ENCODE measurements around the gene MS4A7. TPM values are rescaled to one million over a fixed set of nuclear protein-coding genes. Genes with fewer than 3 reads are reported as not detected.

MS4A7 gene
- total and polyA plus RNA-seq, 2 donors (not counting 1 experiment from before 2014, with no cell fraction given) = not detected

- Histone ChIP-seq H2AFZ (ENCODE audit: low read length) (no peak overlapping the region), H3K27ac (ENCODE audit: insufficient read depth, low read length) (no peak overlapping the region), H3K4me3 (replicated peaks in 1 of 4; ENCODE audit: control extremely low read depth in 1 of 4, insufficient read depth in 1 of 4, low read depth in 3 of 4, low read length in 4 of 4) (no peak overlapping the region), H3K4me1 (ENCODE audit: control insufficient read depth, extremely low read depth, insufficient read depth, low read length) (no peaks in the 10 kb centered on the region), H3K27me3 (ENCODE audit: control insufficient read depth, insufficient read depth, low read length) (no peaks in the 10 kb centered on the region), H3K36me3 (ENCODE audit: control insufficient read depth, insufficient read depth, low read length) (no peaks in the 10 kb centered on the region), H3K79me2 (ENCODE audit: control insufficient read depth, insufficient read depth, low read length) (no peaks in the 10 kb centered on the region), H3K4me2 (ENCODE audit: extremely low read depth, insufficient read depth, low read length) (no peak overlapping the region), H3K9me3 (ENCODE audit: control insufficient read depth, insufficient read depth, low read depth, low read length) (no peaks in the 10 kb centered on the region), H3K9ac (ENCODE audit: insufficient read depth, low read length) (no peak overlapping the region), H4K20me1 (ENCODE audit: control insufficient read depth, extremely low read depth, insufficient read depth, low read length) (no peaks in the 10 kb centered on the region)
- no peak for DNase-seq (ENCODE audit: low read depth in 2 of 2)
- TF ChIP-seq CTCF (conservative IDR thresholded peaks at IDR 0.05 in 1 of 2, IDR thresholded peaks at IDR 0.05 in 1 of 2; ENCODE audit: low read depth in 1 of 2, low read length in 2 of 2) (no peak), EZH2 (IDR thresholded peaks at IDR 0.05; ENCODE audit: low read length, missing control alignments) (no peak)
Measured at GRCh38 chr11:60375316-60375715, 3.0 kb upstream of the MS4A7 start.

GRCh38 chr11:60376601-60377000 is 1.7 kb upstream of the MS4A7 start:
- TF ChIP-seq EZH2 (IDR thresholded peaks at IDR 0.05; ENCODE audit: low read length, missing control alignments) (no peak), CTCF (conservative IDR thresholded peaks at IDR 0.05 in 1 of 2, IDR thresholded peaks at IDR 0.05 in 1 of 2; ENCODE audit: low read depth in 1 of 2, low read length in 2 of 2) (no peak)
- Histone ChIP-seq H3K36me3 (ENCODE audit: control insufficient read depth, insufficient read depth, low read length) (no peaks in the 10 kb centered on the region), H3K4me2 (ENCODE audit: extremely low read depth, insufficient read depth, low read length) (no peak overlapping the region)

GRCh38 chr11:60377401-60378136 is 763 bp upstream of the MS4A7 start:
- Histone ChIP-seq H3K27ac (ENCODE audit: insufficient read depth, low read length) (no peak overlapping the region), H3K79me2 (ENCODE audit: control insufficient read depth, insufficient read depth, low read length) (no peaks in the 10 kb centered on the region), H3K36me3 (ENCODE audit: control insufficient read depth, insufficient read depth, low read length) (no peaks in the 10 kb centered on the region), H2AFZ (ENCODE audit: low read length) (no peak overlapping the region), H3K9ac (ENCODE audit: insufficient read depth, low read length) (no peak overlapping the region), H3K9me3 (ENCODE audit: control insufficient read depth, insufficient read depth, low read depth, low read length) (no peaks in the 10 kb centered on the region), H3K4me3 (replicated peaks in 1 of 4; ENCODE audit: control extremely low read depth in 1 of 4, insufficient read depth in 1 of 4, low read depth in 3 of 4, low read length in 4 of 4) (no peak overlapping the region), H3K4me2 (ENCODE audit: extremely low read depth, insufficient read depth, low read length) (no peak overlapping the region), H4K20me1 (ENCODE audit: control insufficient read depth, extremely low read depth, insufficient read depth, low read length) (no peaks in the 10 kb centered on the region), H3K27me3 (ENCODE audit: control insufficient read depth, insufficient read depth, low read length) (no peaks in the 10 kb centered on the region), H3K4me1 (ENCODE audit: control insufficient read depth, extremely low read depth, insufficient read depth, low read length) (no peaks in the 10 kb centered on the region)
- DNase-seq (ENCODE audit: low read depth in 2 of 2) = no peak
- no peak for TF ChIP-seq EZH2 (IDR thresholded peaks at IDR 0.05; ENCODE audit: low read length, missing control alignments)
- no peak for TF ChIP-seq CTCF (conservative IDR thresholded peaks at IDR 0.05 in 1 of 2, IDR thresholded peaks at IDR 0.05 in 1 of 2; ENCODE audit: low read depth in 1 of 2, low read length in 2 of 2)

More at GRCh38 chr11:60376601-60377000, 1.7 kb upstream of the MS4A7 start:
- H3K9ac ChIP-seq (ENCODE audit: insufficient read depth, low read length) = no peak overlapping the region
- no peak for DNase-seq (ENCODE audit: low read depth in 2 of 2)
- no peaks in the 10 kb centered on the region for H3K9me3 ChIP-seq (ENCODE audit: control insufficient read depth, insufficient read depth, low read depth, low read length)
- no peaks in the 10 kb centered on the region for H3K4me1 ChIP-seq (ENCODE audit: control insufficient read depth, extremely low read depth, insufficient read depth, low read length)
- no peak overlapping the region for H2AFZ ChIP-seq (ENCODE audit: low read length)
- H3K27me3 ChIP-seq (ENCODE audit: control insufficient read depth, insufficient read depth, low read length) = no peaks in the 10 kb centered on the region
- H3K79me2 ChIP-seq (ENCODE audit: control insufficient read depth, insufficient read depth, low read length) = no peaks in the 10 kb centered on the region
- H3K27ac ChIP-seq (ENCODE audit: insufficient read depth, low read length) = no peak overlapping the region
- no peak overlapping the region for H3K4me3 ChIP-seq (replicated peaks in 1 of 4; ENCODE audit: control extremely low read depth in 1 of 4, insufficient read depth in 1 of 4, low read depth in 3 of 4, low read length in 4 of 4)
- H4K20me1 ChIP-seq (ENCODE audit: control insufficient read depth, extremely low read depth, insufficient read depth, low read length) = no peaks in the 10 kb centered on the region
